ENCODE measurements around the gene KCNMA1.

The KCNMA1 gene

GRCh38 chr10:77207828-77208185, 429.8 kb downstream of the KCNMA1 start:
- 92% methylated on average over 5 of the region's 5 CpGs for WGBS
- H3K4me3 ChIP-seq (ENCODE audit: low read length) = no peak overlapping the region
- H3K27ac ChIP-seq (ENCODE audit: low read depth, low read length) = no peak overlapping the region
- no peaks in the 10 kb centered on the region for H3K27me3 ChIP-seq (ENCODE audit: insufficient read depth, low read length)
- H3K9me3 ChIP-seq (ENCODE audit: insufficient read depth, low read depth, low read length) = no peaks in the 10 kb centered on the region; the same call in none of the 2 replicates
- no peaks in the 10 kb centered on the region for H3K4me1 ChIP-seq (ENCODE audit: insufficient read depth, low read length)
- H3K36me3 ChIP-seq (ENCODE audit: insufficient read depth, low read length) = no peaks in the 10 kb centered on the region
- H3K9ac ChIP-seq (ENCODE audit: low read depth, low read length) = no peak overlapping the region

GRCh38 chr10:77207182-77207827, 430.3 kb downstream of the KCNMA1 start:
- Histone ChIP-seq H3K9ac (ENCODE audit: low read depth, low read length) (no peak overlapping the region), H3K9me3 (ENCODE audit: insufficient read depth, low read depth, low read length) (no peaks in the 10 kb centered on the region; the same call in none of the 2 replicates), H3K4me3 (ENCODE audit: low read length) (no peak overlapping the region), H3K27ac (ENCODE audit: low read depth, low read length) (no peak overlapping the region), H3K4me1 (ENCODE audit: insufficient read depth, low read length) (peaks cover 2% of the 10 kb centered on the region; the same call in 1 of the 2 replicates), H3K36me3 (ENCODE audit: insufficient read depth, low read length) (no peaks in the 10 kb centered on the region), H3K27me3 (ENCODE audit: insufficient read depth, low read length) (no peaks in the 10 kb centered on the region)
- 94% methylated on average over 3 of the region's 4 CpGs for WGBS

- peaks cover 3% of the 10 kb centered on the region; the same call in 1 of the 2 replicates for H3K4me1 ChIP-seq (ENCODE audit: insufficient read depth, low read length)
- no peak overlapping the region for H3K27ac ChIP-seq (ENCODE audit: low read depth, low read length)
- no peaks in the 10 kb centered on the region; the same call in none of the 2 replicates for H3K9me3 ChIP-seq (ENCODE audit: insufficient read depth, low read depth, low read length)
- no peaks in the 10 kb centered on the region for H3K27me3 ChIP-seq (ENCODE audit: insufficient read depth, low read length)
- H3K9ac ChIP-seq (ENCODE audit: low read depth, low read length) = no peak overlapping the region
- no peak overlapping the region for H3K4me3 ChIP-seq (ENCODE audit: low read length)
- WGBS = 92% methylated on average over 2 of the region's 2 CpGs
- no peaks in the 10 kb centered on the region for H3K36me3 ChIP-seq (ENCODE audit: insufficient read depth, low read length)
Measured at GRCh38 chr10:77205135-77205534, 432.5 kb downstream of the KCNMA1 start.

GRCh38 chr10:77204171-77204570, 433.4 kb downstream of the KCNMA1 start:
- Histone ChIP-seq H3K9ac (ENCODE audit: low read depth, low read length) (no peak overlapping the region), H3K36me3 (ENCODE audit: insufficient read depth, low read length) (no peaks in the 10 kb centered on the region), H3K27ac (ENCODE audit: low read depth, low read length) (no peak overlapping the region), H3K4me1 (ENCODE audit: insufficient read depth, low read length) (peaks cover 3% of the 10 kb centered on the region; the same call in 1 of the 2 replicates), H3K27me3 (ENCODE audit: insufficient read depth, low read length) (no peaks in the 10 kb centered on the region), H3K4me3 (ENCODE audit: low read length) (no peak overlapping the region), H3K9me3 (ENCODE audit: insufficient read depth, low read depth, low read length) (no peaks in the 10 kb centered on the region; the same call in none of the 2 replicates)
- 68% methylated on average over 2 of the region's 2 CpGs for WGBS

- no peak overlapping the region for H3K9ac ChIP-seq (ENCODE audit: low read depth, low read length)
- H3K9me3 ChIP-seq (ENCODE audit: insufficient read depth, low read depth, low read length) = no peaks in the 10 kb centered on the region; the same call in none of the 2 replicates
- no peaks in the 10 kb centered on the region for H3K36me3 ChIP-seq (ENCODE audit: insufficient read depth, low read length)
- H3K4me3 ChIP-seq (ENCODE audit: low read length) = no peak overlapping the region
- WGBS = 76% methylated on average over 2 of the region's 2 CpGs
- no peak overlapping the region for H3K27ac ChIP-seq (ENCODE audit: low read depth, low read length)
- H3K27me3 ChIP-seq (ENCODE audit: insufficient read depth, low read length) = no peaks in the 10 kb centered on the region
- H3K4me1 ChIP-seq (ENCODE audit: insufficient read depth, low read length) = peaks cover 3% of the 10 kb centered on the region
Measured at GRCh38 chr10:77202857-77203256, 434.8 kb downstream of the KCNMA1 start.

- no peaks in the 10 kb centered on the region for H3K27me3 ChIP-seq (ENCODE audit: insufficient read depth, low read length)
- peaks cover 12% of the 10 kb centered on the region for H3K4me1 ChIP-seq (ENCODE audit: insufficient read depth, low read length)
- no peak overlapping the region for H3K4me3 ChIP-seq (ENCODE audit: low read length)
- H3K9ac ChIP-seq (ENCODE audit: low read depth, low read length) = no peak overlapping the region
- H3K9me3 ChIP-seq (ENCODE audit: insufficient read depth, low read depth, low read length) = no peaks in the 10 kb centered on the region; the same call in none of the 2 replicates
- 84% methylated on average over 7 of the region's 7 CpGs for WGBS
- H3K27ac ChIP-seq (ENCODE audit: low read depth, low read length) = no peak overlapping the region
- no peaks in the 10 kb centered on the region for H3K36me3 ChIP-seq (ENCODE audit: insufficient read depth, low read length)
Measured at GRCh38 chr10:77201135-77202106, 436.2 kb downstream of the KCNMA1 start.

GRCh38 chr10:77197544-77197943, 440.1 kb downstream of the KCNMA1 start:
- Histone ChIP-seq H3K4me3 (ENCODE audit: low read length) (no peak overlapping the region), H3K9me3 (ENCODE audit: insufficient read depth, low read depth, low read length) (no peaks in the 10 kb centered on the region), H3K36me3 (ENCODE audit: insufficient read depth, low read length) (no peaks in the 10 kb centered on the region), H3K4me1 (ENCODE audit: insufficient read depth, low read length) (peaks cover 14% of the 10 kb centered on the region), H3K27ac (ENCODE audit: low read depth, low read length) (no peak overlapping the region), H3K9ac (ENCODE audit: low read depth, low read length) (no peak overlapping the region), H3K27me3 (ENCODE audit: insufficient read depth, low read length) (no peaks in the 10 kb centered on the region)
- 90% methylated on average over 12 of the region's 12 CpGs for WGBS

- WGBS = 90% methylated on average over 1 of the region's 2 CpGs
- H3K27me3 ChIP-seq (ENCODE audit: insufficient read depth, low read length) = no peaks in the 10 kb centered on the region
Measured at GRCh38 chr10:77196614-77197013, 441.0 kb downstream of the KCNMA1 start.

GRCh38 chr10:77195101-77195500, 442.5 kb downstream of the KCNMA1 start:
- no peak overlapping the region for H3K9ac ChIP-seq (ENCODE audit: low read depth, low read length)
- no peak overlapping the region for H3K27ac ChIP-seq (ENCODE audit: low read depth, low read length)
- peaks cover 11% of the 10 kb centered on the region for H3K4me1 ChIP-seq (ENCODE audit: insufficient read depth, low read length)

More at GRCh38 chr10:77196614-77197013, 441.0 kb downstream of the KCNMA1 start:
- Histone ChIP-seq H3K9me3 (ENCODE audit: insufficient read depth, low read depth, low read length) (no peaks in the 10 kb centered on the region), H3K9ac (ENCODE audit: low read depth, low read length) (no peak overlapping the region), H3K4me1 (ENCODE audit: insufficient read depth, low read length) (peaks cover 11% of the 10 kb centered on the region), H3K4me3 (ENCODE audit: low read length) (no peak overlapping the region), H3K27ac (ENCODE audit: low read depth, low read length) (no peak overlapping the region), H3K36me3 (ENCODE audit: insufficient read depth, low read length) (no peaks in the 10 kb centered on the region)

GRCh38 chr10:77193001-77193400, 444.6 kb downstream of the KCNMA1 start:
- WGBS = 93% methylated on average over 2 of the region's 2 CpGs
- Histone ChIP-seq H3K9ac (ENCODE audit: low read depth, low read length) (no peak overlapping the region), H3K4me1 (ENCODE audit: insufficient read depth, low read length) (peaks cover 16% of the 10 kb centered on the region), H3K4me3 (ENCODE audit: low read length) (no peak overlapping the region), H3K27me3 (ENCODE audit: insufficient read depth, low read length) (no peaks in the 10 kb centered on the region), H3K36me3 (ENCODE audit: insufficient read depth, low read length) (no peaks in the 10 kb centered on the region), H3K27ac (ENCODE audit: low read depth, low read length) (no peak overlapping the region), H3K9me3 (ENCODE audit: insufficient read depth, low read depth, low read length) (no peaks in the 10 kb centered on the region)

More at GRCh38 chr10:77195101-77195500, 442.5 kb downstream of the KCNMA1 start:
- H3K9me3 ChIP-seq (ENCODE audit: insufficient read depth, low read depth, low read length) = no peaks in the 10 kb centered on the region
- no peak overlapping the region for H3K4me3 ChIP-seq (ENCODE audit: low read length)
- no peaks in the 10 kb centered on the region for H3K27me3 ChIP-seq (ENCODE audit: insufficient read depth, low read length)
- WGBS = 61% methylated on average over 2 of the region's 2 CpGs
- H3K36me3 ChIP-seq (ENCODE audit: insufficient read depth, low read length) = no peaks in the 10 kb centered on the region

GRCh38 chr10:77192402-77192801, 445.2 kb downstream of the KCNMA1 start:
- WGBS = 76% methylated on average over 3 of the region's 3 CpGs
- no peak overlapping the region for H3K27ac ChIP-seq (ENCODE audit: low read depth, low read length)

More at GRCh38 chr10:77192402-77192801, 445.2 kb downstream of the KCNMA1 start:
- Histone ChIP-seq H3K9me3 (ENCODE audit: insufficient read depth, low read depth, low read length) (no peaks in the 10 kb centered on the region), H3K4me3 (ENCODE audit: low read length) (no peak overlapping the region), H3K36me3 (ENCODE audit: insufficient read depth, low read length) (no peaks in the 10 kb centered on the region), H3K27me3 (ENCODE audit: insufficient read depth, low read length) (no peaks in the 10 kb centered on the region), H3K4me1 (ENCODE audit: insufficient read depth, low read length) (peaks cover 14% of the 10 kb centered on the region), H3K9ac (ENCODE audit: low read depth, low read length) (no peak overlapping the region)

Measured in HUES64 (cell line).